Mucosa of stomach (tissue), 1 donor: ENCODE measurements around the gene NOL9.

Source experiments
- H3K27me3 ChIP-seq: one replicate; pipeline ENCODE4 v1.7.0; 2013; ENCODE audit warnings: mild to moderate bottlenecking, low read length; ENCODE audit not compliant: control insufficient read depth, insufficient read depth
- H3K36me3 ChIP-seq: one replicate; pipeline ENCODE4 v1.7.0; 2013; ENCODE audit warnings: low read length; ENCODE audit not compliant: control insufficient read depth, insufficient read depth
- H3K4me1 ChIP-seq: one replicate; pipeline ENCODE4 v1.7.0; 2013; ENCODE audit warnings: mild to moderate bottlenecking, low read length; ENCODE audit not compliant: control insufficient read depth, insufficient read depth
- H3K4me3 ChIP-seq: one replicate; pipeline ENCODE4 v1.7.0; 2013; ENCODE audit warnings: low read length
- H3K9ac ChIP-seq: one replicate; pipeline ENCODE4 v1.7.0; 2013; ENCODE audit warnings: mild to moderate bottlenecking, low read length, moderate library complexity
- H3K9me3 ChIP-seq: one replicate; pipeline ENCODE4 v1.7.0; 2013; ENCODE audit warnings: mild to moderate bottlenecking, low read length, moderate library complexity; ENCODE audit not compliant: control insufficient read depth
- donor health status: Pancreatic carcinoma.

NOL9 gene

DNA sequence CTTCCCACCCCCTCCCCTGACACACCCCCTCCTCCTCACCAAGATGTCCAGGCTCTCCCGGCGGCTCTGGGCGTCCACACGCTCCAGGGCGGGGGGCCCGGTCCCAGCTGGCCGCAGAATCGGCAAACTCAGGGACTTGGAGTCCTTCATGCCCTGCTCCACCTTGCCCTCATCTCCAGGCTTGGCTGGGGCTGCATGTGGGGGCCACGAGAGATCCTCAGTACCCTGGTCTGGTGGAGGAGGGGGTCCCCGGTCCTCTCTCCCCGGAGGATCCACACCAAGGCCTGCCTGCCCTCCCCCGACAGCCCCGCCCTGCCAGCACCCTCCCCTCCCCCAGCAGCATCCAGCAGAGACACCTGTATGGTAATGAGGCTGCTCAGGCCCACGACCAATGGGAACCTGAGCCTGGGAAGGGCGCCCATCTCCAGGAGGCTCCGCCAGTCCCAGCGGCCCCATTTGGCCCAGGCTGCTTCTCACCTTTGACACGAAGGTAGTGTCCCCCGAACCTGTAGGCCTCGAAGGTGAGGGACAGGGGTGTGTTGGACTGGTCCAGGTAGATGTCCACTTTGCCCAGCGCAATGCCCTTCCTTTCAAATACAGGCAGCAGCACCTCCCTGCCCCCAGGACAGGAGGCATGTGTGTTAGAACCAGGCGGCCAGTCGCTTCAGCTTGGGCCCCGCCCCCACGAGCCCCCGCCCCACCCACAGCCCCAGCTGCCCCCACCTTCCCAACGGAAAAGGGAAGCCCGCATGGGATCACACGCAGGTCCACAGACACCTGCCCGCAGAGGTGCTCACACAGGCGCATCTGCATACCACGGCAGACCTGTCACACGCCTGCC, 80.1 kb downstream of the NOL9 start:
- Histone ChIP-seq H3K9ac (no peak overlapping the region), H3K27me3 (no peaks in the 10 kb centered on the region), H3K36me3 (no peaks in the 10 kb centered on the region), H3K4me1 (peaks cover 33% of the 10 kb centered on the region), H3K9me3 (no peaks in the 10 kb centered on the region), H3K4me3 (no peak overlapping the region)

DNA sequence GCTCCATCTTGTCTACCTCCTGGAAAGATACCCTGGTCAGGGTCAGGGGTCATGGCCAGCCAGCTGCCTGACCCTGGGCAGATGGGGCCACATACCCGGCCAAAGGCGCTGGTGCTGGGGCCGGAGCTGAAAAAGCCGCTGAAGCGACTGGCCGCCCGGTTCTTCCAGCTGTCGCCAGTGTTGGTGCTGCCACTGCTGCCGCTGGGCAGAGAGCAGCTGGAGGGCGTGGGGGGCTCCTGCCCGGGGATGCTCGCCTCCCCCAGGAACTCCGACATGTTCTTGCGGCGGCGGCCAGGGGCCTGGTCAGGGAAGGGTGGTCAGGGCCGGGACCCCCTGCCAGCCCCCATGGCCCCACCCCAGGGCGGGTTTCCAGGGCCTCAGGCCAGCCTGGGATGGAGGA, 81.2 kb downstream of the NOL9 start:
- H3K9ac ChIP-seq, result no peak overlapping the region
- H3K9me3 ChIP-seq, result no peaks in the 10 kb centered on the region
- H3K4me3 ChIP-seq, result no peak overlapping the region
- no peaks in the 10 kb centered on the region for H3K27me3 ChIP-seq
- H3K36me3 ChIP-seq, result no peaks in the 10 kb centered on the region
- peaks cover 33% of the 10 kb centered on the region for H3K4me1 ChIP-seq

DNA sequence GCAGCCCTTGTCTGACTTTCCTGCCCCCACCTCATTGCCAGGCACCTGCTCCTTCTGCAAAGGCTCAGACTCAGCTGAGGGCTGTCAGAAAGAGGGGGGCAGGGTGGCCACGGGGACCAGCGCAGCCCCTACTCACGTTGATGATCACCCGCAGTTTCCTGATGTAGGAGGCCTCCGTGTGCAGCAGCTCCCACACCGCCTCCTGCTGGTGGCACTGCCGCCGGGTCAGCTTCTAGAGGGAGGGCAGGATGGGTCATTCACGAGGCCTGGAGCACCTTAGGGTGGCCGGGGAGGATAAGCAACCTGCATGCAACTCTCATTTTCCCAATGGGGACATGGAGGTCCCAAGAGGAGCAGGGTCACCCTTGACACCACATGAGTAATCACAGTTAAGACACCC, 81.9 kb downstream of the NOL9 start:
- H3K9ac ChIP-seq, result peak overlapping the region; percentile 76
- H3K36me3 ChIP-seq, result no peaks in the 10 kb centered on the region
- no peak overlapping the region for H3K4me3 ChIP-seq
- H3K27me3 ChIP-seq, result no peaks in the 10 kb centered on the region
- H3K9me3 ChIP-seq, result no peaks in the 10 kb centered on the region
- H3K4me1 ChIP-seq, result peaks cover 33% of the 10 kb centered on the region

DNA sequence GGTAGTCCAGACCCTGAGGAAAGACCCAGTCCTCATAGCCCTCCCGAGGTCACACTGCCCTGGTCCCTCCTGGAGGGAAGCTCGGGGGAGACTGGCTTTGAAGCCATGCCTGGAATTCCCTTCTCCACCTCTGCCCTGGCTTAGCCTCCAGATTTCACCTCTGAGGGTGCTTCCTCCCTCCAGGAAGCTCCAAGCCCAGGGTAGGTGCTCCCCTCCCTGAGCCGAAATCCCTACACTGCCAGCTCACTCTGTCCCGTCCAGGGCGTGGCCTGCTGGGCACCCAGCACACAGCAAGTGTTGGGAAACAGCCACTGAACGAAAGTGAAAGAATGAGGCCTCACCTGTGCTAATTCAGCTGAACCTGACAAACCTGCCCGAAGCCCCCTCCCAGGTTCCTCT, 82.3 kb downstream of the NOL9 start:
- no peaks in the 10 kb centered on the region for H3K9me3 ChIP-seq
- H3K4me1 ChIP-seq, result peaks cover 33% of the 10 kb centered on the region
- H3K36me3 ChIP-seq, result no peaks in the 10 kb centered on the region
- H3K27me3 ChIP-seq, result peaks cover 3% of the 10 kb centered on the region
- peak overlapping the region; percentile 76 for H3K9ac ChIP-seq
- H3K4me3 ChIP-seq, result peak overlapping the region; percentile 32
